Stimulated activated CD4-positive, alpha-beta T cell treated with anti-CD3 and anti-CD28 coated beads, Interleukin-15, amount 100 ng/mL, for 24 hours (primary cell): ENCODE measurements around the gene KRT33A.

Experiments
- DNase-seq: peaks from one replicate; pipeline ENCODE4 v3.0.0-alpha.2; 2020

The KRT33A gene

DNA sequence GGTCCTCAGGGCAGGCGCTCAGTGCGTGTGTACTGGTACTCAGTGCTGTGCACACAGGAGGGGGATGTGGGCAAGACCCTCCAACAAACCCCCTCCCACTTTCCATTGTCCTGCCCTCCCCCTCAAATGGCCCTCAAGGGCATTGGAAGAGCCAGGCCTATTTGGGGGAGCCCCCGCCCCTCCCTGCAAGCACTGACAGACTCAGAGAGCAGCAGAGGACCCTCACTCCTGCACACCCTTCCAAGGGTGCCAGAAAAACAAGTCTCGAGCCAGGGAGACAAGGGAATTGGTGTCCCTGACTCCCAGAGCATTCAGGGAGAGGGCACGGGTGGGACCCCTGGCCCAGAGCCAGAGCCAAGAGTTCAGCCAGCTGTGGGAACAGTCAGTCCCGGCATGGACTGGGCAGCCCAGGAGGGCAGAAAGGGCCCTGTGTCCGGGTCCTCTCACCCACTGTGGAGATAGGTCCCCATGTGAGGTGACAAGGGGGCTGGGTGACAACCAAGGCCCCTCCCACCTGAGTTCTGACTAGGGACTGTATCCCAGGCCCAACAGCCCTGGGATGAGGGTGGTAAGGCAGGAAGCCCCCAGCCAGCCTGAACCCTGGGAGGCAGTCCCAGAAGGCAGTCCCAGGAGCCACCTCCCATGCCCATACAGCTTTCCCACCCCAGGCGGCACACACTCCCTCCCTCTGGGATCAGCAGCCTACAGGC is 23.1 kb downstream of the KRT33A start:
- no peak for DNase-seq

DNA sequence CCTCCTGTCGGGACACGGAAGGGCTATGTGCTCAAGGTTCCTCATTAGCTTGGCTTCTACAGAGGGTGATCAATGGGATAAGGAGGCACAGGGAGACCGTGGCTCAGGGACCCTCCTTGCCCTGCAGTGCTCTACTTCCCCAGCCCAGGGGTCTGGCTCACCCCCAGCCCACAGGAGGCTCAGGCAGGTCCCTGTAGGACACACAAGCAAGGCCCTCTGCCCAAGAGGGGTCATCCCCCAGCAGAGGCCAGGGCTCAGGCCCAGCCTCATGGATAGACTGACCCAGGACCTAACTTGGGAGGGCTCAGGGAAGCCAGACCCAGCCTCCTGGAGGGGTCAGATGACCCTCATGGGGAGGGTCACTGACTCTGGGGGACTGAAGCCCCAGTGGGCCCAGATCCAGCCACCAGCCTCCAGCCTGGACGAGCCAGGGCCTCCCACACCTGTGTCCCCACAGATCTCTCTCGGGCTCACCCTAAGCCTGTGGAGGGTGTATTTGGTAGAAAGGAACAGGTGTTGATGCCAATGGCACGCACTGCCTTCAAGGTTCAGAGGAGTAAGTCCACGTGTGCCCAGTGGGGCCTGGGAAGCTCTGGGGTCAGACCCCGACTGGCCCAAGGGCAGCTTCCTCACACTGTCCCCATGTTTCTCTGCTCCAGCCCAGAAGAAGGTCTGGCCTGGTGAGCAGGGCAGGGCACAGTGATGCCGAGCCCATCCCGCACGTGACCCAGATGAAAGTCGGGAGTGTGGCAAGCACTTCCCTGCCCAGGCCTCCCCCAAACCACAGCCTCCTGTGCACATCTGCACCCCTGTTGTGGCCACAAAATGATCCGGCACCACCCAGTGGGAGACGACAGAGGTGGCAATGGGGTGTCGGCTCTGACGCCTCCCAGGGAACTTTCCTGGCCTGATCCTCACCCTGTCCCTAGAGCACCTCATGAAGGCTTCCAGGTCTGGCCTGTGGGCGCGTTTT is 24.2 kb downstream of the KRT33A start:
- no peak for DNase-seq

DNA sequence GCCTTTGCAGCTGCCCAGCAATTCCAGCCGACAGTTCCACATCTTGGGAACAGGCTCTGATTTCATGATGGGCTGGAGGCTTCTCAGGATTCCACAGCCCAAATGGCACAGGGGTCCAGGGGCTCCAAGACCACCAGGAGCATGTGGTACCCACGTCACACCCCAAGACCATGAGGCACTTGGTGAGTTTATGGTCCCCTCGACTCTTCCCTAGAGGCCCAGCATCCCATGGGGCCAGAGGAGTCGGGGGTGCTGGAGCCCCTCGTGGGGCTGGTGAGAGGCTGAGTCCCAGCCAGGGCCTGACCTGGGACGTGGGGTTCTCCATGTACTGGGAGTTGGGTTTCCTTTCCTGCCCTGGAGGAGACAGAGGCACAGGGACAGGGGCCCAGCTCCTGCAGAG is 25.0 kb downstream of the KRT33A start:
- no peak for DNase-seq

GRCh38 chr17:41325126-41325525 is 25.5 kb downstream of the KRT33A start:
- DNase-seq = no peak

DNA sequence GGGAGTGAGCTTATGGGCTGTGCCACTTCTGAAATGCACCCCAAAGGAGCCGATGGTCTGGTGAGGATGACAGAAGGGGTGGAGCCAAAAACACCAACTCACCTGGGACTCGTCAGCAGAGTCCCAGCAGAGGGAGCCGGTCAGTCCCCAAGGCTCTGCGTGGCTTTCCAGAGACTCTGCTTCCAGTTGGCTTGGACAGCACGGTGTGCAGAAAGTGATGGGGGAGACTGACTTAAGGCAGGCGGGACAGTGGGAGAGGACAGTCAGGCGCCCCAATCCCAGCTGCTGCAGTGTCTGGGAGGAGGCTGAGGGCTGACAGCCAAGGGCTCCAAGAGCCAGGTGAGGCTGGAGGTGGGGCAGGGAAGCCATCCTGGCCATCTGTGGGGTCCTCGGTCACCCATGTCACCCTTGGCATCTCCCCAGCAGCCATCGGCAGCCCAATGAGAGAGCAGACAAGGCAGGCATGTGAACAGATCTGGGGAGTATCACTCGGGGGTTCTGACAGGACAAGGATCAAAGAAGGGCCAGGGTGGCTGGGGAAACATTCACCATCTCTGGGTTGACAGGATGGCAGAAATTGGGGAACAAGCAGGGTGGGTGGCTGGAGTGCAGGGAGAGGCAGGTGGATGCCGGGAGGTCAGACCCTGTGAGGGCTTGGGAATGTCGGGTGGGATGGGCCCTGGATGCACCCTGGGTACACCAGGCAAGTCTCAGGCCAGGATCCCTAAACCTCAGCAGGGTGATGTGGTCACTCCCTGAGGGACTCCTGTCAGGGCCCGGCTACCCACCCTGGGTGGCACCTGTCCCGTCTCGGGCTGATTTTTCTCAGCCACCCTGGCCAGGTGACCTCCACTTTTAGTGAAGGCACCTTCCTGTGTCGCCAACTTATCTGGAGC is 26.2 kb downstream of the KRT33A start:
- peak; percentile 32 for DNase-seq

DNA sequence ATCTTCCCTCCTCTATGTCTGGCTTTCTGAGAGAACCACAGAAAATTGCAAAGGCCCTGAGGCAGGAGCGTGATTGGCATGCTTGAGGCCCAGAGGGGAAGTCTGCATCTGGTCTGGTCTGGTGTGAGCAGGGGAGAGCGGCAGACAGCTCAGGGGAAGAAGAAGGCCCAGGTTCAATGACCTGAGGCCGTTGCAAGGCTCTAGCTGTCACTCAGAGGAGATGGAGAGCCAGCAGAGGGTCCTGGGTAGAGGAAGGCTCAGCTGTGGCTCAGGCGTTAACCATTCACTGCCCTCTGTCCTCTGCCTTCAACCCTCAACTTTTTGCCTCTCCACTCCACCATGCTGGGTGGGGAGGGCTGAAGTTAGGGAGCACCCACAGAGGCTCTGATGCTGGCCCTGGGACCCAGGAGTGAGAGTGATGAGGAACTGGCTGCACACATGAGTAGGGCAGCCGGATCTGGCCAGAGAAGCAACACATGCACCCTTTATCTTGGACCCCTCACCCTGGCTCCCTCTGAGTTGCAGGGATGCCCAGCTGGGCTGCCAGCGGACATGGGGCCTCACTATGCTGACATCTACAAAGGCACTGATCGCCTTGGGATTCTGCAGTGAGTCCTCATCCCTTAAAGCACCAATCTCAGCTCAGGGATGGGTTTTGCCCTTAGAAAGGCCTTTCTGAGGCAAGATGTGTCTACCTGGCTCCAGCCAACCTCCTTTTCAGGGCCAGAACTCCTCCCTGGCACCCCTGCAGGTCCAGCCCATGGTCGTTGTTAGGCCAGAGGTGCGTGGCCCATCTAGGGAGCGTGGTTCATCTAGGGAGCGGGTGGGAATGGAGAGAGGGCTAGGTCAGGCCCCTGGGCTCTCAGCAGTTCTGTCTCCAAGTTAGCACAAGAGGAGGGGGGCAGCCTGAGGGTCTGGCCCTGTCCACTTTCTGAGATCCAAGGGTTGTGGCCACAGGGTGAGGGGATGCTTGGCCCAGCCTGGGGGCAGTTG is 27.4 kb downstream of the KRT33A start:
- no peak for DNase-seq

DNA sequence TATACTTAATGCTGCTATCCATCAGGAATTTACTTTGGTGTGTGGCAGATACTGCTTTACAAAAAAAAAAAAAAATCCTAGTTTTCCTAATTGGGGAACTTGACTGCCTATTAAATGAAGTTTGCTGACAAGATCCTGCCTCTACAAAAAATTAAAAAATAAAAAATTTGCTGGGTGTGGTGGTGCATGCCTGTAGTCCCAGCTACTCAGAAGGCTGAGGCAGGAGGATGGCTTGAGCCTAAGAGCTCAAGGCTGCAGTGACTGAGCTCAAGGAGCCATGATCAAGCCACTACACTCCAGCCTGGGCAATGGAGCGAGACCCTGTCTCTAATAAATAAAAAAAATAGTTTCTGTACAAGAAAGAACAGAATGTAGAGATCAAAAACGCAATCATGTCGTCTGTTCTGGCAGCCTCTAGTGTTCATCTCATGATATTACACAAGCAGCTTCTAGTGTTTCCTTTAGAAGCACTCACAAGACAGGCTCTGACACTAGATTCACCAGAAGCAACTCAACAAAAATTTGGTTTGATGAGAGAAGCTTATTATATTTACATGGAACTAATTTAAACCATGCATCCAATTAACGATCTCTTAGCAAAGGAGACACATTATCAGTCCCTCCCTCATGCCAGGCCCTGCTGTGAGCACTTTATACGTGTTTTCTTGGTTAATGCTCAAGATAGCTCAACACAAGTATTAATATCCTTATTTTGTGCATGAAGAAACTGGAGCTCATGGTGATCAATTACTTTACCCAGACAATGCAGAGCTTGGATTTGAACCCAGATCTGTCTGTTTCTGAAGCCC is 28.3 kb downstream of the KRT33A start:
- no peak for DNase-seq

DNA sequence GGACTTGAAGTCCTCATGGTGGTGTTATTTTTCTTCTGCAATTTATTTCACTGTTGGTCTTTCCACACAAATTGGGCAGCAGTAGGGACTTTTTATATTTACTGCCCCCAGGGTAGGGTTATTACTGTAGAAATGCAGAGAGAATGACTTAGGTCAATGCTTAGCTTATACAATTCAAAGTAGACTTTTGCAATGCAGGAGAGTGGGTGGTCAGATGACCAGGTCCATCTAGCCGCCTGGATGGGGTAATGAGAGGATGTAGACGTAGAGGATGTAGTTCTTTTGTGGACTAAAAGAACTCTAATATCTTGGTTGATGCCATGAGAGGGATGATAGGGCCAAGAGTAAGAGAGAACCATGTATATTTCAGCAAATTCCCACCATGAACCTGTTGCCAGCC is 32.4 kb downstream of the KRT33A start:
- no peak for DNase-seq

DNA sequence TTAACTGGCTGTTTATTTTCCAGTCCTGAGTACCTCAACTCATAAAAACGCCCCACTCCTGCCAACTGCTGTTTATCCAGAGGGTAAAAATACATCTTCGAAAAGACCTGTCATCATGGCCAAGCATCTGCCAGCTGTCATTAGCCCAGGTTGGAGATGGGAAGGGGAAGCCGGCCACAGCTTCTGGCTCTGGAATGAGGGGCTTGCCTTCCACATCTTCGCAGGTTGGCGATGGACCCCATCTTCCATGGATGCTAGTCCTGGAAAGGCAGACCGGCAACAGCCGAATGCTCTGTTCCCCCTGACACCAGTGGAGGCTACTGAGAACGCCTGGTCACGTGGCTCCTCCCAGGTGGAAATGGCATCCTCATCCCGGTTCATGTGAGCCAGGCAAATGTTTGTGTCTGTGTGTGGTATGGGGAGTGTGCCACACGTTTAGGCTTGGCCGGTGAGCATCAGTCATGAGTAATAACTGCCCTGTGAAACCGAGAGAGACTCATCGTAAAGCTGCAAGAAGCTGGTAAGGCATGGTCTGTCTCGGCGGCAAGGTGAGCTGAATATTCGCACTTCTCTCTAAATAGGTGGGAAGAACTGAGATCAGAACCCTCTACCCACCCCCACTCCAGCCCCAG is 34.7 kb downstream of the KRT33A start:
- DNase-seq = no peak

GRCh38 chr17:41315204-41315794 is 35.3 kb downstream of the KRT33A start, which contains the start of gene KRTAP17-1:
TSS of gene KRTAP17-1 (minus strand) at chr17:41315710. CDS start at chr17:41315650, 60 bp downstream.
- no peak for DNase-seq

GRCh38 chr17:41311111-41311510 is 39.5 kb downstream of the KRT33A start:
- DNase-seq = no peak

- peak; percentile 45 for DNase-seq
Observed at GRCh38 chr17:41308918-41309359, 41.7 kb downstream of the KRT33A start, which contains the start of gene KRTAP16-1. TSS of gene KRTAP16-1 (minus strand) at chr17:41309309. CDS start at chr17:41309253, 56 bp downstream.

DNA sequence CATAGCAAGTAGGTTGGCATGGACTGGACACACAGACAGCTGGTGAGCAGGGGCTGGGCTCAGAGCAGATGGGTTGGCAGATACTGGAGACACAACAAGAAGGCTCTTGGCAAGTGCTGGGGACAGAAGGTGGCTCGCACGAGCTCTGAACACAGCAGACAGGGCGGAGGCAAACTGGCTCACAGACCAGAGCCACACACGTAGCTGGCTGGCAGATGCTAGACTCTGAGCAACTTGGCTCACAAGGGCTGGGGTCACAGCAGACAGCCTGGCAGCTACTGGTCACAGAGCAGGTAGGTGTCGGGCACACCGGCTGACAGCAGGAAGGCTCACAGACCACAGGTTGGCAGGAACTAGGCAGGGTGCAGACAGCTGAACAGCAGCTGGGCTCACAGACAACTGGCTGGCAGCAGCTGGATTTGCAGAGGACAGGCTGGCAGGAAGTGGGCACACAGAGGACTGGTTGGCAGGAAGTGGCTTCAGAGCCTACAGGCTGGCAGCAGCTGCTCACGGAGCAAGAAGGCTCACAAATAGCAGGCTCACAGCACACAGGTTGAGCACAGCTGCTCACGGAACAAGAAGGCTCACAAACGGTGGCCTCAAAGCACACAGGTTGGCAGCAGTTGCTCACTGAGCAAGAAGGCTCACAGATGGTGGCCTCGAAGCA is 42.2 kb downstream of the KRT33A start:
- DNase-seq = peak; percentile 58

GRCh38 chr17:41307647-41308046 is 43.0 kb downstream of the KRT33A start:
- no peak for DNase-seq

GRCh38 chr17:41304091-41304490 is 46.5 kb downstream of the KRT33A start:
- no peak for DNase-seq

- DNase-seq = no peak
Observed at GRCh38 chr17:41302981-41303380, 47.6 kb downstream of the KRT33A start.

GRCh38 chr17:41301916-41302901 is 48.4 kb downstream of the KRT33A start, which contains the start of gene KRTAP29-1:
TSS of gene KRTAP29-1 (minus strand) at chr17:41302851. CDS start at chr17:41302851, 0 bp downstream.
- DNase-seq = no peak
